GM18508 (cell line): ENCODE results near the gene VMO1.

Experiments
- ATAC-seq: cut with Tn5 transposase; IDR thresholded peaks from one replicate; pipeline ENCODE4 v1.9.1; 2021; ENCODE audit warnings: moderate number of reproducible peaks; ENCODE audit not compliant: insufficient read depth, unreplicated experiment

Gene VMO1

GRCh38 chr17:4786106-4786511 is at the start of gene VMO1:
VMO1 (minus strand) TSS chr17:4786364; CDS start chr17:4786352, 12 bp downstream.
- no peak for ATAC-seq

- no peak for ATAC-seq
Observed at GRCh38 chr17:4834681-4835020, 48.5 kb upstream of the VMO1 start.

GRCh38 chr17:4833941-4834680 is 47.9 kb upstream of the VMO1 start:
- no peak for ATAC-seq

- peak; percentile 47 for ATAC-seq
Observed at GRCh38 chr17:4833178-4833940, 47.2 kb upstream of the VMO1 start, which contains the start of gene MINK1. MINK1 (plus strand) TSS chr17:4833340; CDS start chr17:4833584, 244 bp downstream.

GRCh38 chr17:4832829-4833177 is 46.6 kb upstream of the VMO1 start:
- peak; percentile 17 for ATAC-seq

GRCh38 chr17:4827399-4827798 is 41.2 kb upstream of the VMO1 start:
- ATAC-seq = no peak

GRCh38 chr17:4823373-4824089 is 37.4 kb upstream of the VMO1 start:
- no peak for ATAC-seq

- no peak for ATAC-seq
Observed at GRCh38 chr17:4822835-4823234, 36.7 kb upstream of the VMO1 start.

- ATAC-seq = no peak
Observed at GRCh38 chr17:4818276-4818675, 32.1 kb upstream of the VMO1 start.

GRCh38 chr17:4816826-4817225 is 30.7 kb upstream of the VMO1 start:
- no peak for ATAC-seq

GRCh38 chr17:4815043-4815675 is 29.0 kb upstream of the VMO1 start:
- ATAC-seq = no peak

- no peak for ATAC-seq
Observed at GRCh38 chr17:4812690-4813089, 26.5 kb upstream of the VMO1 start.

GRCh38 chr17:4811471-4811870 is 25.3 kb upstream of the VMO1 start:
- no peak for ATAC-seq

- ATAC-seq = no peak
Observed at GRCh38 chr17:4810696-4811290, 24.6 kb upstream of the VMO1 start.

GRCh38 chr17:4808378-4808767 is 22.2 kb upstream of the VMO1 start:
- no peak for ATAC-seq

GRCh38 chr17:4807605-4808377 is 21.6 kb upstream of the VMO1 start:
- no peak for ATAC-seq

GRCh38 chr17:4806777-4807604 is 20.8 kb upstream of the VMO1 start, which contains the start of gene PLD2:
PLD2 (plus strand) TSS chr17:4807152; CDS start chr17:4807773, 621 bp downstream.
- ATAC-seq = no peak

- no peak for ATAC-seq
Observed at GRCh38 chr17:4806456-4806776, 20.3 kb upstream of the VMO1 start.

GRCh38 chr17:4802228-4802627 is 16.1 kb upstream of the VMO1 start, which contains the start of gene C17orf114:
C17orf114 (minus strand) TSS chr17:4802328.
- ATAC-seq = no peak
